Omental fat pad (tissue), 4 donors: ENCODE results near the gene XRCC1. TPM values are rescaled to one million over a fixed set of nuclear protein-coding genes. Genes with fewer than 3 reads are reported as not detected.
A peak's percentile ranks its signal among the peaks of the same experiment; 100 is the strongest.

Source experiments
- ATAC-seq: fragments of 150-250 bp; one replicate; pipeline ENCODE4 v1.9.1; 2016; ENCODE audit warnings: mild to moderate bottlenecking, moderate library complexity; ENCODE audit not compliant: low FRiP score
- DNase-seq: peaks from one replicate; pipeline ENCODE4 v3.0.0-alpha.2; 2019; ENCODE audit warnings: low spot score
- total RNA-seq, 4 donors: library from RNA; depleted of rRNA; stranded (reverse); fragments of >200 nt; gene quantifications; one replicate each; pipeline ENCODE4 v1.1.0, GENCODE V29; 2016
- TF ChIP-seq, protein P1 (sequence below), 3 donors: fragments of 450-650 bp; IDR thresholded peaks; one replicate each; pipeline ENCODE4 v1.5.1; 2016 to 2017; ENCODE audit warnings: antibody characterized with exemption in 3 of 3, mild to moderate bottlenecking in 3 of 3, moderate library complexity in 2 of 3

XRCC1 gene
- total RNA-seq, 4 donors from 2014 or later: 13.0 to 24.1 (median 15.8) TPM

DNA sequence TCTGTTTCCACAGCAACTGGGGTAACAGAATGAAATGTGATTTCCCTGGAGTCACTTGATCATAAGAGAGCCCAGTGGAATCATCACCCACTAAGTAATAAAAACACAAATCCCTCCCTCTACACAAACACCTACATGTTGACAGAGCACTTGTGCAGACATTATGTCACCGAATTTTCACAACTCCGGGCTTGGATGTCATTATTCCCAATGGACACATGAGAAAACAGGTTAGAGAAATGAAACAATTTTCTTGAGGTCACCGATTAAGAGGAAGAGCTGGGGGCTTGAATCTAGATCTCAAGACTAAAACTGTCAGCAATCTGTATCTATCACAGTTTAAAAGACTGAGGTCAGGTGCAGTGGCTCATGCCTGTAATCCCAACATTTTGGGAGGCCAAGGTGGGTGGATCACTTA, 3.1 kb downstream of the XRCC1 start:
- DNase-seq (no peak), ATAC-seq (no peak)
- TF ChIP-seq, protein P1, sequence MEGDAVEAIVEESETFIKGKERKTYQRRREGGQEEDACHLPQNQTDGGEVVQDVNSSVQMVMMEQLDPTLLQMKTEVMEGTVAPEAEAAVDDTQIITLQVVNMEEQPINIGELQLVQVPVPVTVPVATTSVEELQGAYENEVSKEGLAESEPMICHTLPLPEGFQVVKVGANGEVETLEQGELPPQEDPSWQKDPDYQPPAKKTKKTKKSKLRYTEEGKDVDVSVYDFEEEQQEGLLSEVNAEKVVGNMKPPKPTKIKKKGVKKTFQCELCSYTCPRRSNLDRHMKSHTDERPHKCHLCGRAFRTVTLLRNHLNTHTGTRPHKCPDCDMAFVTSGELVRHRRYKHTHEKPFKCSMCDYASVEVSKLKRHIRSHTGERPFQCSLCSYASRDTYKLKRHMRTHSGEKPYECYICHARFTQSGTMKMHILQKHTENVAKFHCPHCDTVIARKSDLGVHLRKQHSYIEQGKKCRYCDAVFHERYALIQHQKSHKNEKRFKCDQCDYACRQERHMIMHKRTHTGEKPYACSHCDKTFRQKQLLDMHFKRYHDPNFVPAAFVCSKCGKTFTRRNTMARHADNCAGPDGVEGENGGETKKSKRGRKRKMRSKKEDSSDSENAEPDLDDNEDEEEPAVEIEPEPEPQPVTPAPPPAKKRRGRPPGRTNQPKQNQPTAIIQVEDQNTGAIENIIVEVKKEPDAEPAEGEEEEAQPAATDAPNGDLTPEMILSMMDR (IDR thresholded peaks at IDR 0.05): no peak

DNA sequence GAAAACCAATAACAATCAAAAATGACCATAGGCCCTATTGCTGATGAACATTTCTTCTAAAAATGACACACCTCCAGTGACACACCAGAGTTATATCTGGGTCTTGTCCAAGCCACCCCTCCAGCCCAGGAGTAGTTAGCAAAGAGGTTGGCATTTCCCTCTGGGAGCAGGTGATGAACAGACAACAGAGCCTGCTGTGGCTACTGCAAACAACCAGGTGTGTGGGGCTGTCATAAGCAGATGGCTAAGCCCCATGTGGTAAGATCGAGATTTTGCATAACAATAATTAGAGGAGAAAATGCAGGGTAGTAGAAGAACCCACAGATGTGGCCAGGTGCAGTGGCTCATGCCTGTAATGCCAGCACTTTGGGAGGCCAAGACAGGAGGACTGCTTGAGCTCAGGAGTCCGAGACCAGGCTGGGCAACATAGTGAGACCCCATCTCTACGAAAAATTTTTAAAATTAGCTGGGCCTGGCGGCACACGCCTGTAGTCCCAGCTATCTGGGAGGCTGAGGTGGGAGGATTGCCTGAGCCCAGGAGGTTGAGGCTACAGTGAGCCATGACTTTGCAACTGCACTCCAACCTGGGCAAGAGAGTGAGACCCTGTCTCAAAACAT, 5.0 kb downstream of the XRCC1 start:
- ATAC-seq: no peak
- DNase-seq: no peak
- TF ChIP-seq, protein P1 (IDR thresholded peaks at IDR 0.05): no peak

DNA sequence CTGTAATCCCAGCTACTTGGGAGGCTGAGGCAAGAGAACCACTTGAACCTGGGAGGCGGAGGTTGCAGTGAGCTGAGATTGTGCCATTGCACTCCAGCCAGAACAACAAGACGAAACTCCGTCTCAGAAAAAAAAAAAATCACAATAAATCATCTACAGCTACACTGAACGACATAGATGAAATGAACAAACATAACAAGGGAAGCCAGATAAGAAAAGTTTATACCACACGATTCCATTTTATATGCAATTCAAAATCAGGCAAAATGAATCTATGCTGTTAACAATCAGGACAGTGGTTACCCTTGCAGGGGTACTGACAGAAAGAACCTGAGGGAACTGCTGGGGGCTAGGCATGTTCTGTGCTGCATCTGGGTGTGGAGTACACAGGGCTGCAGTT, 5.7 kb downstream of the XRCC1 start:
- DNase-seq: no peak
- no peak for ATAC-seq
- TF ChIP-seq, protein P1 (IDR thresholded peaks at IDR 0.05): no peak

DNA sequence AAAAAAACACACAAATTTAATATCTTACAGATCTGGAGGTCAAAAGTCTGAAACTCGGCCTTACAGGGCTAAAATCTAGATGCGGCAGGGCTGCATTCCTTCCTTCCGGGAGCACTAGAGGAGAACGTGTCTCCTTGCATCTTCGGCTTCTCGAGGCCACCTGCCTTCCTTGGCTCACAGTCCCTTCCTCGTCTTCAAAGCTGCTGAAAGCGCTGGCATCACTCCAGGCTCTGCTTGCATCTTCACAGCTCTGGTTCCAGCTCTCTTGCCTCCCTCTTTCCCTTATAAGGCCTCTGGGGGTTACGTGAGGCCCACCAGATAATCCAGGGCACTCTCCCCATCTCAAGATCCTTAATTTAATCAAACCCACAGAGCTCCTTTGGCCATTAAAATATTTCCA, 10.5 kb downstream of the XRCC1 start:
- DNase-seq (no peak), ATAC-seq (no peak)
- TF ChIP-seq, protein P1 (IDR thresholded peaks at IDR 0.05): no peak

DNA sequence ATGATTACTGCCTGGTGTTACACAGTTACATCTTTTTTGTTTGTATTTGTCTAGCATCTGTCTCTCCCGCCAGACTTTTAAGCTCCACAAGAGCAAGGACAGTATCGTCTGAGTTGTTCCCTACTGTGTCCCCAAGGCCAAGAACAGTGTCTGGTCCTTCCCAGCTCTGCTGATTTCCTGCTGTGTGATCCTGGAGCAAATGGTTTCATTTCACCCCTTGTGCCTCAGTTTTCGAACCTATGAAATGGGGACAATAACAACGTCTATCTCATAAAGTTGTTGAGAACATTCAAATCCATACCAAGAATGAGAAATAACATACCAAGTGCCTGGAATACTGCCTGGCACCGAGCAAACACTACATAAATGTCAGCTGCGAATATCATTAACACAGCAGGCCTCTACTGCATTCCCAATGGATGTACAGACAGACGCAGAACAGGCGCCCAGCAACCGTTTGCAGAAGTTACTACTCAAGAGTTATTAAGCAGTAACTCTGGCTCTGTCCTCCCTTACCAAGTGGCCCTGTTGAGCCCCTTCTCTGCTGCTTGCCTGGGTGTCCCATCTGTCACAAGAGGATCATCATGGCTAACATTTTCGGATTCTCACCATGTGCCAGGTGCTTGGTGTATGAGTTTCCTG, 11.4 kb downstream of the XRCC1 start:
- no peak for DNase-seq
- TF ChIP-seq, protein P1 (IDR thresholded peaks at IDR 0.05): no peak
- ATAC-seq: no peak

DNA sequence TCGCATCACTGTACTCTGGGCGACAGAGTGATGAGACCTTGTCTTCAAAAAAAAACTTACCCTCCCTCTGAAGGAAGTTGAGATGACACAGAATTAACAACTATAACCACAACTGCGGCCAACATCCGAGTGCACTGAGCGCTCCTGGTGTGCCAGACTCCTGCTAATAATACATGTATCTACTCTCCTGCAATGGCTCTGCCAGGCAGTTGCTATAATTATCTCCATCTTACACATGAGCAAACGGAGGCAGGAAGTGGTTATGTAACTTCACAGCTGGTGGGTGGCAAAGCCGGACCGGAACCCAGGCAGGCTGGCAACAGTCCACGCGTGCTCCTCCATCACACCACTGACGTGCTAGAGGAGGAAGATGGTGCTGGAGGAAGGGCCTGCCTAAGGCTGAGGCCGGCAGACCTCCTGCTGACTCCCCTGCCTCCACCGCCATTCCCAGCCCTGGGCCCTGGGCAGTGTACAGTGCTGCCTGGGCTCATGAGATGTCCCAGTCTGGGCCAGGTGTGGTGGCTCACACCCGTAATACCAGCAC, 12.6 kb downstream of the XRCC1 start:
- TF ChIP-seq, protein P1 (IDR thresholded peaks at IDR 0.05): no peak
- peak; percentile 41 for ATAC-seq
- peak; percentile 30 for DNase-seq
